HG02840 (cell line): ENCODE data around the gene CDC73.
A peak's percentile ranks its signal among the peaks of the same experiment; 100 is the strongest.
"Not testable (repeated sequence)": the region's sequence is repeated elsewhere in the genome, so short reads cannot be mapped to it uniquely, and the experiment has no call there.

Experiments
- ATAC-seq: cut with Tn5 transposase; IDR thresholded peaks from one replicate; pipeline ENCODE4 v1.9.1; 2021; ENCODE audit warnings: mild to moderate bottlenecking, moderate library complexity, moderate number of reproducible peaks; ENCODE audit not compliant: unreplicated experiment, low FRiP score

The CDC73 gene

DNA sequence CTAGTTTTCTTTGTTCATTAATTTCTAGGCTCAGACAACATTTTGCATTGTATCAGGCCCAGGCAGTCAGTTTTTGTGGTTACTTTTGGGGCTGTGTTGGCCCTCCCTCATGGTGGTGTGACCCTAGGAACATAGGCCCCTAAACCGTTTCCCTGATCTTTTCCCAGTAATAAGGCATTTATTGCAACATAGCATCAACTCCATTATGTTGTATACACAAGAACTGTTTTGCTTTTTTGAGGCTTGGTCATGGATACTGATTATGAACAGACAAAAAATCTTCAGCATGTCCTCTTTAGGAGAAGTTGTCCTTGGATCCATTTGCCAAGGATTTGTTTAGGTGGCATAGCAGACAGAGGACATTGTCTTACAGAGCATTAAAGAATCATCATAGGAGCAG, 54.3 kb downstream of the CDC73 start:
- ATAC-seq: no peak

- ATAC-seq: no peak
Measured at GRCh38 chr1:193176788-193177187, 55.0 kb downstream of the CDC73 start.

DNA sequence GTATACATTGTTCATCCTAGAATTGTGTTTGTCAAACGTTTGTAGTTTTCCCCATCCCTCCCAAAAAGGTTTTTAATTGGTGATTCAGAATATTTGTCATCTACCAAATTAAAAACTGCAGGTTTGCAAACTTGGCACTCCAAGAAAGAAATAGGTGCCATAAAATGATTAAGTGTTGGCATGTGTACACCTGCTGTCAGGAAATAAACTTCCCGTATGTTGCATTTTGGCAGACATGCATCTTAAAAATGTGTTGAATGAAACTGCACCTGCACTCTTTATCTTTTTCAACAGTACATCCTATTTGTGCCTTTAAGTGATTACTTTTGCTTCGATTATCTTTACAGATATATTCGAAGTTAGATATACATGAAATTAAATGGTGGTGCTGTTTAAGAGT, 57.3 kb downstream of the CDC73 start:
- no peak for ATAC-seq

DNA sequence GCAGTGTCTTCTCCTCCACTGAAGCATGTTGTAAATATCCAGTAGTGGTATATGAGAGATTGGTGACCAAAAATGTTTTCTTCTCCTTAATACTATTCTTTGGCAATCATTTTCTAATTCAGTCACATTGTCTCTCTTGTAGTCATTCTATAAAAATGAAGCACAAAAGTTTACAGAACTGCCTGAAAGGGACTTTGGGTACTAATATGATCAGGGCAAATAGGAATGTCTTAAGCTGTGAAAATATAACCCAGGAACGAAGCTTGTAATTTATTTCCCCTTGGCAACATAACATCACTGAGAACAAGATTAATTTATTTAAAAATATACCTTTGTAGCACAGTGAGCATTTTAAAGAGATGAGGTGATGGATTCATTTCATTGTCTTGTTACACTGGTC, 59.7 kb downstream of the CDC73 start:
- ATAC-seq: no peak

- no peak for ATAC-seq
Measured at GRCh38 chr1:193181985-193182384, 60.2 kb downstream of the CDC73 start.

DNA sequence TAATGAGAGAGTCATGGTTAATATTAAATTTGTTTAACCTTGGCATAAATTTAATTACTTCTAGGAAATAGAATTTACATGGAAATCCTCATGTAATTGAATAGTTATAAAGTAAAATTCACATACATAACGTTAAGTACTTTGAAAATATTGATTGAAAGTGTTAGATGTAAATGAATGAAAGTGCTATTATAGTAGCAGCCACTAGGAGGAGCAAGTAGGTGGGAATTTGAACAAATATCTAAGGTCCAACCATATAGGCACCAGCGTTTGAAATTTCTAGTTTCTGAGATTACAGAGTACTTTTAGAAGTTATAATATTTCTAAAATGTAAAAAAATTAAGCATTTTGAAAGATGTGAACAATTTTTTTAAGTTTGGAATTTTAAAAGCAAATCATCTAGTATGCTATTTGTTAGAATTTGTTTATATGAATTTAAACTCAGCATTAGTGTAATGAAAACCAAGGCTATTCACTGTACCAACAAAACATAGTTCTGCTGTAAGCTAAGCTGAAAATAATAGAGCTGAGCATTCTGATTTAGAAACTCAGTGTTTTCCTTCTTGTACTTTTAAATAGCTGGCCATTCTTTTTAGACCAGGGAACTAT, 61.3 kb downstream of the CDC73 start:
- no peak for ATAC-seq

DNA sequence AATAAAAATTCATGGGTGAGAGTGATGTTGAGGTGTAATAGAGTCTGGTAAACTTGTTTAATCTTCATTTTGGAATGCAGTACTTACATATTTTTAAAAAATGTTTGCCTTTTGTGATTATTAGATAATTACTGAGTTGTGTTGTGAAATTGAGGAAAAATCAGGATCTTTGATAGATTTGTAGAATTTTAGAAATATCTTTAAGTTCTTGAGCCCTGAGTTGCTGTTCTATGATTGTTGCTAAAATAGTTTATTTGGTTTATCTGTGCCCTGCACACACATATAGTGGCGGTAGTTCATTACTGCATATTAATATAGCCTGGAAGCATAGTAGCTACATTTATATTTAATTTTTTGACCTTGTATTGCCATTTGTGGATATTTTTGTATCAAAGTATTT, 62.9 kb downstream of the CDC73 start:
- ATAC-seq: no peak

GRCh38 chr1:193185211-193185610, 63.4 kb downstream of the CDC73 start:
- no peak for ATAC-seq

- no peak for ATAC-seq
Measured at GRCh38 chr1:193185901-193186731, 64.3 kb downstream of the CDC73 start, which contains the start of gene B3GALT2. B3GALT2 (minus strand) TSS chr1:193186613; CDS start chr1:193181562, 5,051 bp downstream.

DNA sequence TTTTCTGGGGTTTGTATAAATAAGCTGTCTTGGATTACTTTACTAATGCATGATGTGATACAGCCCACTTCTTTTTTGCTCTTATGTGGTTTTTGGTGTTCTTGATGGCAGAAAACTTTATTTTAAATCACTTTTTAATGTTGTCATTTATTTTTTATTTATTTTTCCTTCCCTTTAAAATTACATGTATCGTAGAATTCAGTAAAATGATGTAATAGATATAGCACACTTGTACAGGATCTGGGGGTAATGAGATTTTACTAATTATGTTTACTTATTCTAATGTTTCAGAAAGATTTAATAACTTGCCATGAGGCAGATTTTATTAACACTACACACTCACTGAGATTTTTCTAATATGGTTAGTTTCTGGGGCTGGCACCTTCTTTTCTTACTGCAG, 65.3 kb downstream of the CDC73 start:
- ATAC-seq: no peak

GRCh38 chr1:193188915-193189314, 67.1 kb downstream of the CDC73 start:
- not testable (repeated sequence) for ATAC-seq

- no peak for ATAC-seq
Measured at GRCh38 chr1:193189442-193190095, 67.7 kb downstream of the CDC73 start.

DNA sequence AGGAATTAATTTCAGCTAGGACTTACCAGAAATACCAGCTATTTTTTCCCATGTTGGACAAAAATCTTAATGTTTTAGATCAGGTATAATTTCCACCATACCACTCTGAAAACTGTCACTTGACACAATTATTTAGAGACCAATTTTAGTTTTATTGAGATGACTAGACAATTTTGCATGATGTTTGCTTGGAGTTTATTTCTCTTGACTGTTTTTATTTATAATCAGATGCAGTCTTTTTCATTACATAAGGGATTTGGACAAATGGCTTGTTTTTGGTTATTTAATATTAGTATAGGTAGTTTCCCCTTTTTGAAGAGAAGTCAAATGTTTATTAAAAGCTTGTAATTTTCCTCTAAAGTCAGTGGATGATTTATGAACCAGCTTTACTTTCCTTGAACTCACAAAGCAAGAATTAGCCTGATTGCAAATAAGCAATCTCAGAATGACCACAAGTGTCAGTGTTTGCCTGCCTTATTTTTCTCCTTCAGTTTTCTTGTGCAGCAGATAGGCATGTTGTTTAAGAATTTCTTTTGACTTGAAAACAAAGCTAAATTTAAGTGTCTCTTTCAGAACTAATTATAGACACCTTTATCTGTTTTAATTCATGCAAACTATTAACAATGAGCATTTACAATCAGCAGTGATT, 68.4 kb downstream of the CDC73 start:
- ATAC-seq: no peak

DNA sequence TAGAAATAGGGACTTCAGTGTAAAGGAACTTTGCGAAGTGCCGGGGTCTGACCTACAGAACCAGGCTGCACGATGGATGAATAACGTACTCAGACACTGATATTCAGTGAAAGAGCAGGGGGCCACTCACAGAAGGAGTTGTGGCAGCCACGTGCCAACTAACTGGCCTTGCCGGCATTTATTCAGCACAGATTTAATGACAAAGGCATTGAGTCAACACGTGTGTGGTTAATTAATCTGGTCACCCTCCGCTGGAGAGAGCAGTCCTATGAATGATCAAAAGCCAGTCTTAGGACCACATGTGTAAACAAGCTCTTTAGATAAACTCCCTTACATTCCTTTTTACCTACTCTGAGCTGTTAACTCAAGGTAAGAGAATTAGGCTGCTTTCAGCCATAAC, 70.8 kb downstream of the CDC73 start:
- ATAC-seq: no peak

DNA sequence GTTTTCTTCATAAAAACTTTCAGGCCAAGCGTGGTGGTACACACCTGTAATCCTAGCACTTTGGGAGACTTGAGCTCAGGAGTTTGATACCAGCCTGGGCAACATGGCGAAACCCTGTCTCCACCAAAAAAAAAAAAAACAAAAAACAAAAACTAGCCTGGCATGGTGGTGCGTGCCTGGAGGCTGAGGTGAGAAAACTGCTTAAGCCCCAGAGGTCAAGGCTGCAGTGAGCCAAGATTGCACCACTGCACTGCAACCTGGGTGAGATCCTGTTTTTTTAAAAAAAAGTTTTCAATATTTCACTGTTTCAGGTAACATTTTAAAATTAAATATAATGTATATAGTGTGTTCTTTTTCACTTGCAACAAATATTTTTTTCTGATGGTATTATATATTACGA, 78.1 kb downstream of the CDC73 start:
- no peak for ATAC-seq

GRCh38 chr1:193201021-193201420, 79.2 kb downstream of the CDC73 start:
- ATAC-seq: no peak

- no peak for ATAC-seq
Measured at GRCh38 chr1:193210996-193211395, 89.2 kb downstream of the CDC73 start.

DNA sequence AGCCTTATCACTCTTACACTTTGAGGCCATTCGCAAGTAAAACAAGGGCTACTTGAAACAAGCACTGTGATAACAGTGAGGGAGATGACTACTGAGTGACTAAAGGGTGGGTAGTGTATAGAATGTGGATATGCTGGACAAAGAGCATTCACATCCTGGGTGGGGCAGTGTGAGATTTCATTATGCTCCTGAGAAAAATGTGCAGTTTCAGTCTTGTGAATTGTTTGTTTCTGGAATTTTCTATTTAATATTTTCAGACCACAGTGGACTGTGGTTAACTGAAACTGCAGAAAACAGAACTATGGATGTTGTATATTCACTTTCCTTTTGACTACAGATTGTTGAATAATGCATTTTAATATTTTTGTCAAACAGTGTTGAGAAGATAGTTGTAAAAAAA, 89.7 kb downstream of the CDC73 start:
- peak; percentile 80 for ATAC-seq

DNA sequence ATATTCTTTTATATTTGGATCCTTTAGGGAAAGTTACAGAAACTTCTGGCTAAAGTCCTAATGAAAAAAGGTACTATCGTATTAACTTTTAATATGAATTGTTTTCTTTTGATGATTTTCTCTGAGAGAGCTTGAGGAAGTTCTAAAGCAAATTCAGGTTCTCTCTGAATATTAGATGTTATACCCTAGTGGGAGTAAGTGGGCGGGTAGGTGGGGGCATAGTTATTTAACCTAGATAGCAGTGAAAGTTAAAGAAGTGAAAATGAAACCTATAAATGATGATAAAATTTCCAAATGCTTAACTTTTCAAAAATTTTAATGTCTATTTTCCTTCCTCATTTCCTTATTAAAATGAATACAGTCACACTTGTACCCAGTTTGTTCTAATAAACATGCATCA, 90.8 kb downstream of the CDC73 start:
- ATAC-seq: no peak

DNA sequence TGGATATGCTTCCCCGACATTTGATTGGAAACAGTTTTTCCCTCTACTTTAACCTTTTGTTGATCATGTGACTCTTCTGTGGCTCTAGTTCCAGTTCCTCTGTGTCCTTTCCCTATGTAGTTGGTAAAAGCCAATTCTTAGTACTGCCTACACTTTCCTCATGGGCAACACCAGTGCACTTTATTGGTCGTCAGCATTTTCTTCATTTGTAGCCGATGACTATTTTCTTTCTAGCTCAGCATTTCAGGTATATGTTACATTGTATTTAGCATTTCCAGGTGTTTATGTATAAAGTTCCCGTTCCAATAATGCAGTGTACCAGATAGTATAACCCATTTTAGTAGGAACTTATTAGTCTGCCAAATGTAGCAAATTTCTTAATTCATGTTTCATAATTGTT, 92.2 kb downstream of the CDC73 start:
- ATAC-seq: no peak

DNA sequence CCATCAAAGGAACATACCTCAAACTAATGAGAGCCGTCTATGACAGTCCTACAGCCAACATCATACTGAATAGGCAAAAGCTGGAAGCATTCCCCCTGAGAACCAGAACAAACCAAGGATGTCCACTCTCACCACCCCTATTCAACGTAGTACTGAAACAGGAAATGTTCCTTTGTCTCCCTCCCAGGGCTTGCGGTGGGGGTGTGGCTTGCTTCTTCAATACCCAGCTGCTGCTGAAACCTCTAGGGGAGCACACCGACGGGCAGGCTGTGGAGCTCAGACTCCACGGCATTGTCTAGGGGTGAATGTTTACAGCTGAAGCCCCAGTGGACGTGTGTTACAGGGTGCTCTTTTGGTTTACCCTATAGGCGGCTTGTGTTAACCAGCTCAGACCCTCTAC, 95.1 kb downstream of the CDC73 start:
- ATAC-seq: no peak
